ENCODE measurements around the gene PRKAR1B.

GRCh38 chr7:548401-548800, 178.7 kb downstream of the PRKAR1B start:
- TF ChIP-seq CTCF (IDR thresholded peaks at IDR 0.05) (no peak), REST (IDR thresholded peaks at IDR 0.05; ENCODE audit: insufficient read depth in 1 of 2, low read depth in 2 of 2, low read length in 1 of 2) (no peak)
